ENCODE measurements around the gene FRRS1.
"Not testable (repeated sequence)": the region's sequence is repeated elsewhere in the genome, so short reads cannot be mapped to it uniquely, and the experiment has no call there.

The FRRS1 gene, protein sequence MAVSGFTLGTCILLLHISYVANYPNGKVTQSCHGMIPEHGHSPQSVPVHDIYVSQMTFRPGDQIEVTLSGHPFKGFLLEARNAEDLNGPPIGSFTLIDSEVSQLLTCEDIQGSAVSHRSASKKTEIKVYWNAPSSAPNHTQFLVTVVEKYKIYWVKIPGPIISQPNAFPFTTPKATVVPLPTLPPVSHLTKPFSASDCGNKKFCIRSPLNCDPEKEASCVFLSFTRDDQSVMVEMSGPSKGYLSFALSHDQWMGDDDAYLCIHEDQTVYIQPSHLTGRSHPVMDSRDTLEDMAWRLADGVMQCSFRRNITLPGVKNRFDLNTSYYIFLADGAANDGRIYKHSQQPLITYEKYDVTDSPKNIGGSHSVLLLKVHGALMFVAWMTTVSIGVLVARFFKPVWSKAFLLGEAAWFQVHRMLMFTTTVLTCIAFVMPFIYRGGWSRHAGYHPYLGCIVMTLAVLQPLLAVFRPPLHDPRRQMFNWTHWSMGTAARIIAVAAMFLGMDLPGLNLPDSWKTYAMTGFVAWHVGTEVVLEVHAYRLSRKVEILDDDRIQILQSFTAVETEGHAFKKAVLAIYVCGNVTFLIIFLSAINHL

GRCh38 chr1:99766378-99766800, at the start of gene FRRS1:
FRRS1 (minus strand) TSS chr1:99766635; CDS start chr1:99748768, 17,867 bp downstream.
- peak; percentile 84 for DNase-seq

- DNase-seq, result no peak
Observed at GRCh38 chr1:99814373-99814900, 48.0 kb upstream of the FRRS1 start.

DNA sequence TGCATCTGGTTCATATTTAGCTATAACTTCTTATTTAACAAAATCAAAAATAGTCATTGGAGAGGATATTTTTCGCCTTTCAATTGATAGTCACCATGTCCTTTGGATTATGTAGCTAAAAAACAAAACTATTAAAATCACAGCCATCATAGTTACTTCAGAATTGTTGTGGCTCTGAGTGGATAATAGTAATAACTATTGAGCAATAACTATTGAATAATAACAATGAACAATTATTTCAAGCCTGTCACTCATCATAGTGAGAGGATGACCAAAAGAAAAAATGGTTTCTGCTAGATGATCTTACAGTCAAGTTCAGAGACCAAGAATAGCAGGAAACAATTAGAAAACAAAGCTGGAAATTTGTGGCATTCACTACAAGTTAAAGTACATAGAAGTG, 45.3 kb upstream of the FRRS1 start:
- no peak for DNase-seq

GRCh38 chr1:99811075-99811474, 44.6 kb upstream of the FRRS1 start:
- no peak for DNase-seq

- DNase-seq, result peak; percentile 53
Observed at GRCh38 chr1:99808391-99809115, 42.1 kb upstream of the FRRS1 start.

- DNase-seq, result no peak
Observed at GRCh38 chr1:99806882-99807281, 40.4 kb upstream of the FRRS1 start.

- DNase-seq, result no peak
Observed at GRCh38 chr1:99801584-99801983, 35.1 kb upstream of the FRRS1 start.

DNA sequence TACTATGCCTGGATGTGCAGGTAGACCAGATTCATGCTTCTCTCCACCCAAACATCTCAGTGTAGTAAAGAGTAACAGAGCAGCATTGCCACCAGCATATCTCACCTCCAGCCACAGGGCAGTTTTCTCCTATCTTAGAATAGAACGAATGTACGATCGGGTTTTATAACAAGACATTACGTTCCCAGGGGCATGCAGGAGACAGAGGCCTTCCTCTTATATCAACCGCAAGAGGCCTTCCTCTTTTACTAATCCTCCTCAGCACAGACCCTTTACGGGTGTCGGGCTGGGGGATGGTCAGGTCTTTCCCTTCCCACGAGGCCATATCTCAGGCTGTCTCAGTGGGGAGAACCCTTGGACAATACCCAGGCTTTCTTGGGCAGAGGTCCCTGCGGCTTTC, 27.4 kb upstream of the FRRS1 start:
- DNase-seq, result not testable (repeated sequence)

- no peak for DNase-seq
Observed at GRCh38 chr1:99789715-99790114, 23.3 kb upstream of the FRRS1 start.

GRCh38 chr1:99788896-99789295, 22.5 kb upstream of the FRRS1 start:
- no peak for DNase-seq

GRCh38 chr1:99786751-99787501, 20.5 kb upstream of the FRRS1 start:
- no peak for DNase-seq

DNA sequence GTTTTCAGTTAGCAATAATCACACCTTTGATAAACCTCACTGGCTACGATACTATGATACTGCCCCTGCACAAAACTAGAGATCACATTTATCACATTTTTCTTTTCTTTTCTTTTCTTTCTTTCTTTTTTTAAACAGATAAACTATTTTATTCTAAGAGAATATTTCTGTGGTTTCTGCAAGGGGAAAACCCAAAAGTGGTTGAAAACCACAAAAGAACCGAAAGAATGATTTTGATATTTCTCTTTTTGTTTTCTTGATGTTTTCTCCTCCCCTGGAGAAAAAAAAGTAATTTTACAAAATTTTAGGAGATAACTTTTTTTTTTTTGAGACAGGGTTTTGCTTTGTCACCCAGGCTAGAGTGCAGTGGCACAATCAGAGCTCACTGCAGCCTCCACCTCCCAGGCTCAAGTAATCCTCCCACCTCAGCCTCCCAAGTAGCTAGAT, 18.4 kb upstream of the FRRS1 start:
- DNase-seq, result no peak

- no peak for DNase-seq
Observed at GRCh38 chr1:99784143-99784542, 17.7 kb upstream of the FRRS1 start.

DNA sequence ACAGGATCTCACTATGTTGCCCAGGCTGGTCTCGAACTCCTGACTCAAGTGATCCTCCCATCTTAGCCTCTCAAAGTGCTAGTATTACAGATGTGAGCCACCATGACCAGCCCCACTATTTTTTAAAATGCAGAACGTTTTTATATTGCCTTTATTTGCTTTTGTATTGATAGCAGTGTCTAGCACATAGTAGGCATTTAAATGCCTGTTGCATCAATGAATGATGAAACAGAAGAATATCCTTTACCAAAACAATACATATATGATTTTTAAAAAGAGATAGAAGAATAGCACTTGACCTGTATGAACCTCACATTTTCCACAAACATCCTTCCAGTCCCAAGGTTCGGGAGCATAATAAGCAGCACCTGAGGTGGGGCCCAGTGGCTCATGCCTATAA, 16.5 kb upstream of the FRRS1 start:
- no peak for DNase-seq

GRCh38 chr1:99782397-99782796, 16.0 kb upstream of the FRRS1 start:
- no peak for DNase-seq

- DNase-seq, result no peak
Observed at GRCh38 chr1:99781798-99782197, 15.4 kb upstream of the FRRS1 start.

- no peak for DNase-seq
Observed at GRCh38 chr1:99777752-99778151, 11.3 kb upstream of the FRRS1 start.

GRCh38 chr1:99776120-99776519, 9.7 kb upstream of the FRRS1 start:
- no peak for DNase-seq

DNA sequence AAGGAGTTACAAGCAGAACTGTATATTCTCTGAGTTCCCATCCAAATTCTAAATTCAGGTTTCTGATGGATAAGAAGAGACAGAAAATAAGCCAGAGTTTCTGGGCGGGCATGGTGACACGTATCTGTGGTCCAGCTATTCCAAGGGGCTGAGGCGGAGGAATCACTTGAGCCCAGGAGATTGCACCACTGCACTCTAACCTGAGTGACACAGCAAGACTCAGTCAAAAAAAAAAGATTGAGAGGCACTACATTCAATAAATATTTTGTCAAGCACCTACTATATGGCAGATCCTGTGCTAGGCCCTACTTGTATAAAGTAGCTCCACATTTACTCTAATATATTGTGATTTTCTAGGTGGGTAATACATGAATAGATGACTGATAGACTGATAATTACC, 6.4 kb upstream of the FRRS1 start:
- DNase-seq, result no peak

DNA sequence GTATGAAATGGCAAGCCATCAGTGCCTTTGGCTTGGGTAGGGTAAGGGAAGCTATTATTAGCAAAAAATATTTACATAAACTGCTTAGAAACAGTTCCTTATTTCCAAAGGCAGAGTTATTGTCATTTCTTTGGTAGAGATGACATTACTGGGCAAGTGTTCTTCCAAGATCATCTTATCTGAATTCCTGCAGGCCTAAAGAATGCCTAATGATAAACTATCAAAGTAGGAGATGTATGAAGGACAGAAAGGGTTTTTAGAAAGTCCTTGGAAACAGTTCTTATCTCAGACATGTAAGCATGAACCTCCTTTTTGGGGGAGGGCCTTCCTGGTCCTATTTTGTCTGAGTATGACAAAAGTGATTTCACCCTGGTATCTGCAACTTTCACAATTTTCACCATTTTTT, 5.1 kb upstream of the FRRS1 start:
- DNase-seq, result no peak

DNA sequence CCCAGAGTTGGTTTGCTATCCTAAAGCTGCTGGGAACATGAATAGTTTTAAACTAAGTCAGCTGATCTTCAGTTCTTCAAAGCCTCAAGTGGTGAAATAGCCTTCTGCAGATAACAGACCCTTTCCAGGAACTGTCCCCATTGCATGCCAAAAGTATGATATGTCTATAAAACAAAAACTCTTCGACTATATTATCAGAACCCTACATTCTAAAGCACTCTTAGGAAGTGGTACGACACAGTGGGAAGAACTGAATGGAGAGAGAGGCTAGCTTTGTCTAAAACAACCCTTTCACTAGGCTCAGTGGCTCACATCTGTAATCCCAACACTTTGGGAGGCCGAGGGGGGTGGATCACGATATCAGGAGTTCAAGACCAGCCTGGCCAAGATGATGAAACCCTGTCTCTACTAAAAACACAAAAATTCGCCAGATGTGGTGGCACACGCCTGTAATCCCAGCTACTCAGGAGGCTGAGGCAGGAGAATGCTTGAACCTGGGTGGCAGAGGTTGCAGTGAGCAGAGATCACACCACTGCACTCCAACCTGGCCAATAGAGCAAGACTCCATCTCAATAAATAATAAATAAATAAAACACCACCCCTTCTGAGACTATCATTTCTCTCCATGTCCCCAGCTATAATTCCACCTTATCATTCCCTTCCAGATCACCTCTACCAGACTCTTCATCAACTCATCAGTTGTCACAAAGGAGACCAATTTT, 2.2 kb upstream of the FRRS1 start:
- DNase-seq, result no peak

GRCh38 chr1:99768104-99768503, 1.7 kb upstream of the FRRS1 start:
- no peak for DNase-seq

All from DMS79 (cell line).